ENCODE results near the gene TGM1.

- no peak for TF ChIP-seq CTCF (IDR thresholded peaks at IDR 0.05; ENCODE audit: low read length)
- no peak for TF ChIP-seq EZH2 (optimal IDR thresholded peaks at IDR 0.05; ENCODE audit: low read depth, low read length)
Observed at GRCh38 chr14:24212924-24213865, 49.8 kb downstream of the TGM1 start, which contains the start of gene CHMP4A.
